Measurements from ENCODE around the gene COL5A3.

DNA sequence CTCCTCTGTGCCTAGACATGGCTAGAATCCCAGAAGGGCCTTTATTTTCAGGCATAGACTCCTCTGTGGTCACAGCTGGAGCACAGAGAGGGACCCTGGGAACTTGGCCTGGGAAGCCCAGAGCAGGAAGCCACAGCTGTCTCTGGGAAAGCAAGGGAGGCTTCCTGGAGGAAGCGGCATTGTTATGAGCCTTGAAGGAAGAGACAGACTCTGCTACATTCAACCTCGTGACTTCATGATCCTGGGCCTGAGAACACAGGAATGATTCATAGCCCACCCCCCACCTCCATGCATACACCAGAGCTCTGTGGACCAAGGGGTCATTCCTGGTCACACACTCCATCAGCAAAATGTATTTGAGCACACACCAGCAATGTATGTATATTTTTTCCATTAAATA is 11.6 kb upstream of the COL5A3 start:
- TF ChIP-seq, protein P1, sequence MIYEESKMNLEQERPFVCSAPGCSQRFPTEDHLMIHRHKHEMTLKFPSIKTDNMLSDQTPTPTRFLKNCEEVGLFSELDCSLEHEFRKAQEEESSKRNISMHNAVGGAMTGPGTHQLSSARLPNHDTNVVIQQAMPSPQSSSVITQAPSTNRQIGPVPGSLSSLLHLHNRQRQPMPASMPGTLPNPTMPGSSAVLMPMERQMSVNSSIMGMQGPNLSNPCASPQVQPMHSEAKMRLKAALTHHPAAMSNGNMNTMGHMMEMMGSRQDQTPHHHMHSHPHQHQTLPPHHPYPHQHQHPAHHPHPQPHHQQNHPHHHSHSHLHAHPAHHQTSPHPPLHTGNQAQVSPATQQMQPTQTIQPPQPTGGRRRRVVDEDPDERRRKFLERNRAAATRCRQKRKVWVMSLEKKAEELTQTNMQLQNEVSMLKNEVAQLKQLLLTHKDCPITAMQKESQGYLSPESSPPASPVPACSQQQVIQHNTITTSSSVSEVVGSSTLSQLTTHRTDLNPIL (CRISPR knock-in tag; IDR thresholded peaks at IDR 0.05; ENCODE audit: low read depth) = no peak
- TF ChIP-seq ZNF8 (CRISPR knock-in tag; IDR thresholded peaks at IDR 0.05) = no peak

Measured in SK-N-SH treated with all-trans-retinoic acid at 6 μM for 48 hours (cell line).